Osteocyte (in vitro differentiated cells): ENCODE measurements around the gene TUNAR. TPM values are rescaled to one million over a fixed set of nuclear protein-coding genes. Genes with fewer than 3 reads are reported as not detected.
A peak's percentile ranks its signal among the peaks of the same experiment; 100 is the strongest.

Source experiments
- DNase-seq: peaks from one replicate; pipeline ENCODE4 v3.0.0; 2021; ENCODE audit warnings: mixed read lengths; ENCODE audit not compliant: unreplicated experiment; ENCODE audit errors: extremely low spot score
- H3K27ac Mint-ChIP-seq: one replicate; pipeline ENCODE4 v1.8.0; 2021; ENCODE audit warnings: mild to moderate bottlenecking, mixed read lengths; ENCODE audit not compliant: unreplicated experiment
- H3K27me3 Mint-ChIP-seq: one replicate; pipeline ENCODE4 v1.8.0; 2021; ENCODE audit warnings: mixed read lengths; ENCODE audit not compliant: unreplicated experiment
- H3K36me3 Mint-ChIP-seq: one replicate; pipeline ENCODE4 v1.8.0; 2021; ENCODE audit warnings: mixed read lengths; ENCODE audit not compliant: unreplicated experiment
- H3K4me1 Mint-ChIP-seq: one replicate; pipeline ENCODE4 v1.8.0; 2021; ENCODE audit warnings: mixed read lengths; ENCODE audit not compliant: unreplicated experiment
- H3K4me3 Mint-ChIP-seq: one replicate; pipeline ENCODE4 v1.8.0; 2021; ENCODE audit warnings: mild to moderate bottlenecking, moderate library complexity, mixed read lengths; ENCODE audit not compliant: unreplicated experiment
- H3K9me3 Mint-ChIP-seq: one replicate; pipeline ENCODE4 v1.8.0; 2021; ENCODE audit warnings: mixed read lengths; ENCODE audit not compliant: unreplicated experiment
- CTCF ChIP-seq: fragments of 200-600 bp; sonication (generic); IDR thresholded peaks from 2 replicates; pipeline ENCODE4 v1.5.0; 2021; ENCODE audit warnings: antibody characterized with exemption, mild to moderate bottlenecking, moderate library complexity
- total RNA-seq: library from RNA; stranded (reverse); gene quantifications from 2 replicates; pipeline ENCODE4 v1.2.1, GENCODE V29; 2021

TUNAR gene
- total RNA-seq, 1 donor from 2014 or later = 0.27 TPM

DNA sequence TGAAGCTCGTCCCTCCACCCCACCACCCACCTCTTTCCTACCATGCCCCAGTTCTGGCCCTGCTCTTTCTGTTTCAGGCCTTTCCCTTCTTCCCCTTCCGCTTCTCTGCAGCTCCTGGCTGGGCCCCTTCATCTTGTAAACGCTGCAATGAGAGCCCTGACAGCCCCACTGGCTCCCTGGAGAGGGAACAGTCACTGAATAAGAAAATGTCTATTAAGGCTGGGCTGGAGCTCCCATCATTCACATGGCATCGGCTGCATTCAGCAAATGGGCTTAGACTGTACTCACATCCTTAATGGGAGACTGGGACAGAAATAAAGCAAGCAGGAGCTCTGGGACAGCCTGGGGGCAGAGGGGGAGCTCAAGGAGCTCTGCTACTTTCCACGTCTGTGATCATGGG, 45.2 kb upstream of the TUNAR start:
- Mint-ChIP-seq H3K4me3 (no peak overlapping the region), H3K4me1 (peaks cover 38% of the 10 kb centered on the region), H3K27me3 (peaks cover 4% of the 10 kb centered on the region), H3K36me3 (no peaks in the 10 kb centered on the region), H3K9me3 (peaks cover 3% of the 10 kb centered on the region), H3K27ac (no peak overlapping the region)
- TF ChIP-seq CTCF = no peak
- DNase-seq = no peak

DNA sequence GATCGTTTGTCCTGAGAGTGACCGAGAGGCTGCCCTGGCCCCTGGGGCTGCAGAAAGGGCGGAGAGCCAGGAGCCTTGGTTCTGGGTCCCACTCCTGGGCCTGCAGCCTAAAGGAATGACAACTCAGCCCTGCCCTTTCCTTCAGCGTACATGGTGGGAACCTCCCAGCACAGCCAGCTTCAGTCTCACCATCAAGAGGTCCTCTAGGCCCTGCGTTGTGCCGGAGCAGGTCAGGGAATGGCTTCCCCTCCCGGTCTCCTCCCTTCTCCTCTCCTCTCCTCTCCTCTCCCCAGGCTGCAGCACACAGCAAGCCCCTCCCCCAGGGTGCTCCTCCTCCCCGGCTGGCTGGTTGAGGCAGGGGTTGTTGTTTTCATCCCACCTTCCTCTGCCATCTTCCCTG, 44.6 kb upstream of the TUNAR start:
- Mint-ChIP-seq H3K27ac (no peak overlapping the region), H3K9me3 (peaks cover 3% of the 10 kb centered on the region), H3K27me3 (no peaks in the 10 kb centered on the region), H3K4me3 (no peak overlapping the region), H3K36me3 (no peaks in the 10 kb centered on the region), H3K4me1 (peaks cover 38% of the 10 kb centered on the region)
- no peak for DNase-seq
- no peak for TF ChIP-seq CTCF

DNA sequence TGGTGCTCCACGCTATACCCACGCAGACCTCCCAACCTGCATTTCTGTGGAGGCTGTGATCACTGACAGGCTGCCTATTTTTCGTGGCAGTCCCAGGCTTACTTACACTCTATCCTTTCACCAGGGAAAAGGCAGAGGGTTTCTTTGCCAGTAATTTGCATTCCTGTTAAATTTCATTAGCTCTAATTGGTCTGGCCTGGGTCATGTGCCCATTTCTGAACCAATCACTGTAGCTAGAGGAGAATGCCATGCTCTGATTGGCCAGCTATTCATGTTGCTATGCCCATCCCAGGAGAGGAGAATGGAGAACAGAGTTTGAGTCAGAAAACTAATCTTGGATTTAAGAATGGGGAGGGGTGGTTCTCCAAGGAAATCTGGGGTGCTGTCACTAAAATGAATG, 43.2 kb upstream of the TUNAR start:
- Mint-ChIP-seq H3K36me3 (no peaks in the 10 kb centered on the region), H3K4me3 (no peak overlapping the region), H3K9me3 (peaks cover 3% of the 10 kb centered on the region), H3K27ac (no peak overlapping the region), H3K27me3 (no peaks in the 10 kb centered on the region), H3K4me1 (peaks cover 38% of the 10 kb centered on the region)
- TF ChIP-seq CTCF = no peak
- no peak for DNase-seq

DNA sequence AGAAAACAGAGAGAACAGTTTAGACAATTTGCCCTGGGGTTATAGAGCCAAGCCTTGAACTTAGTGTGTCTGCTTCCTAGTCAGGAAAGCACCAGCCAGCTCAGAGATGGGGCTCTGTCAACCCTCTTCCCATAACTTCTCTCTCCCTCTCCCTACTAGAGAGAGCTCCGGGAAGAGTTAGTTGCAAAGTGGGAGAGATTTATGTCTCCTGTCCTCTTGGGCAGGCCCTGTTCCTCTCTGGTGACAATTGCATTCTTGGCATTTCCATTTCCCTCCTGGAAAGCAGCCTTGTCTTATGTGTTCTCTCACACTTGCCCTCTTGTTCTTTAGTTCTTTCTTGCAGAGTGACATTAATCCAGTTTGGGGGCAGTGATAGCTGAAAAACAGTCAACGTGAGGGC, 42.1 kb upstream of the TUNAR start:
- H3K9me3 Mint-ChIP-seq = peaks cover 3% of the 10 kb centered on the region
- peak overlapping the region; percentile 24 for H3K27ac Mint-ChIP-seq
- H3K4me3 Mint-ChIP-seq = no peak overlapping the region
- no peaks in the 10 kb centered on the region for H3K27me3 Mint-ChIP-seq
- no peak for TF ChIP-seq CTCF
- DNase-seq = no peak
- peaks cover 38% of the 10 kb centered on the region for H3K4me1 Mint-ChIP-seq
- H3K36me3 Mint-ChIP-seq = no peaks in the 10 kb centered on the region

DNA sequence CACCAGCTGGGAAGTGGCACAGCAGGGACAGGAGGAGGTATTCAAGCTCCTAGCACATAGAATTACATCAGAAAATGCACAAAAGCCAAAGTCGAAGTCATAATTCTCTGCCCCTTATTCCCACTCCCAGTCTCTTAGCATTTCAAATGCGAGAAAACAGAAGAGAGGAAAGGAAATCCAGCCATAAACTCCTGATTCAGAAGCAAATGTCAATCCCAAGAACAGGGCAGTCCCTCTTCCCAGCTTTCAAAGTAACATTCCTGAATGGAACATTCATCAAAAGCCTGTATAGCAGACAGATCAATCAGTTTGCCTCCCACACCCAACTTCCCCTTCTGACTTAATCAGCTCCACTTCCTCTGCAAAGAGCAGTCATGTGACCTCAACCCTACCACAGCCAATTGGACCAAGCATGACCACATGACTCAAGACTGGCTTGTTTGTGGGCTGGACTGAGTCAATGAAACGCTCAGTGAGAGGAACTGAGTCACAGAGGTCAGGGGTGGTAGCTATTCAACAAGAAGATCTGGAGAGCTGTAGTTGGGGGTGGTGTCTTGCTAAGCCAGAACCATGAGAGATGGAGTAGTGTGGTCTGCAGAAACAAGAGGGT, 41.4 kb upstream of the TUNAR start:
- H3K9me3 Mint-ChIP-seq = peaks cover 3% of the 10 kb centered on the region
- DNase-seq = no peak
- H3K36me3 Mint-ChIP-seq = no peaks in the 10 kb centered on the region
- peaks cover 44% of the 10 kb centered on the region for H3K4me1 Mint-ChIP-seq
- no peaks in the 10 kb centered on the region for H3K27me3 Mint-ChIP-seq
- H3K27ac Mint-ChIP-seq = peak overlapping the region; percentile 24
- no peak overlapping the region for H3K4me3 Mint-ChIP-seq
- TF ChIP-seq CTCF = no peak
